Measurements from ENCODE around the gene FBXO5. TPM values are rescaled to one million over a fixed set of nuclear protein-coding genes. Genes with fewer than 3 reads are reported as not detected.

Gene FBXO5
- total and polyA plus RNA-seq, 9 of the 15 experiments (the other 6 are each of a cell fraction or from before 2014, with no cell fraction given): 17.8 to 89.3 (median 62.9) TPM

DNA sequence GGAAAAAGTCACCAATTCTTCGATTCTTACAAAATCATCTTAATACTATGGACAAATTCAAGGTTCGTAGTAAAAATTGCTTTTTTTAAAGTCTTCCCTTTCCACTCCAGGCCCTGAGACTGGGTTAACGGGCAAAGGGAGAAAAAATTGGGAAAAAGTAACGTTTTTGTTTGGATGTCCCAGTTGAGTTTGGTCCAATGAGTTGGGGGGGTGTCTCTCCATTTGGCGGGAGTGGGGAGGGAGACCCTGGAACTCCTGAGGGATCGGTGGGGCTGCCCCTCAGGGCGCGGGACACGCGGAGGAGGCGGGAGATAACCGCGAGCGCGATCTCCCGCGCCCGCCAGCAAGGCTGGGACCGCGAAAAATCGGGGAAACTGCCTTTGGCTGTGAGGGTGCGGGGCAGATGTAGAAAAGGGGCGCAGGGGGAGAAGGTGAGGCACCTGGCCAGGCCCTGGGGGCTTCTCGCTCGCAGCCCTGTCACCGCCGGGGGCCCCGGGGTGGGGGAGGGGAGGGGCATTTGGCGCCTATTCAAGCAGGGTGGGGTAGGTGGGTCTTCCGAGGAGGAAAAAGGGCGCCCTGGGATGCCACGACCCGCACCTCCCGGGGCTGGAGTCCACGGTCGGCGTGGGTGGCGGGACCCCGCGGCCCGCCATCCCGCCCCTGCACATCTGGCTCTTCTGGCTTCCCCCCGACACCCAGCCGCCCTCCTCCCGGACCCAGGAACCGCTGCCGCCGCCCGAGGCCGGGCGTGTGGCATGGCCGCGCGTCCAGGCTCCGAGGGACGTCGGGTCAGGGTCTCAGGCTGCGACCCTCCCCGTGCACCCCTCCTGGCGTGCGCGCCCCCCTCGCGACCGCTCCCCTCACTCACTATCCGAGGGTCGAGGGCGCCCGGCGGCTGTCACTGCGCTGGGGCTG is 595 bp downstream of the FBXO5 start (continued):
- TF ChIP-seq, protein P1, sequence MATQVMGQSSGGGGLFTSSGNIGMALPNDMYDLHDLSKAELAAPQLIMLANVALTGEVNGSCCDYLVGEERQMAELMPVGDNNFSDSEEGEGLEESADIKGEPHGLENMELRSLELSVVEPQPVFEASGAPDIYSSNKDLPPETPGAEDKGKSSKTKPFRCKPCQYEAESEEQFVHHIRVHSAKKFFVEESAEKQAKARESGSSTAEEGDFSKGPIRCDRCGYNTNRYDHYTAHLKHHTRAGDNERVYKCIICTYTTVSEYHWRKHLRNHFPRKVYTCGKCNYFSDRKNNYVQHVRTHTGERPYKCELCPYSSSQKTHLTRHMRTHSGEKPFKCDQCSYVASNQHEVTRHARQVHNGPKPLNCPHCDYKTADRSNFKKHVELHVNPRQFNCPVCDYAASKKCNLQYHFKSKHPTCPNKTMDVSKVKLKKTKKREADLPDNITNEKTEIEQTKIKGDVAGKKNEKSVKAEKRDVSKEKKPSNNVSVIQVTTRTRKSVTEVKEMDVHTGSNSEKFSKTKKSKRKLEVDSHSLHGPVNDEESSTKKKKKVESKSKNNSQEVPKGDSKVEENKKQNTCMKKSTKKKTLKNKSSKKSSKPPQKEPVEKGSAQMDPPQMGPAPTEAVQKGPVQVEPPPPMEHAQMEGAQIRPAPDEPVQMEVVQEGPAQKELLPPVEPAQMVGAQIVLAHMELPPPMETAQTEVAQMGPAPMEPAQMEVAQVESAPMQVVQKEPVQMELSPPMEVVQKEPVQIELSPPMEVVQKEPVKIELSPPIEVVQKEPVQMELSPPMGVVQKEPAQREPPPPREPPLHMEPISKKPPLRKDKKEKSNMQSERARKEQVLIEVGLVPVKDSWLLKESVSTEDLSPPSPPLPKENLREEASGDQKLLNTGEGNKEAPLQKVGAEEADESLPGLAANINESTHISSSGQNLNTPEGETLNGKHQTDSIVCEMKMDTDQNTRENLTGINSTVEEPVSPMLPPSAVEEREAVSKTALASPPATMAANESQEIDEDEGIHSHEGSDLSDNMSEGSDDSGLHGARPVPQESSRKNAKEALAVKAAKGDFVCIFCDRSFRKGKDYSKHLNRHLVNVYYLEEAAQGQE (IDR thresholded peaks at IDR 0.05; ENCODE audit: borderline replicate concordance): no peak
- TF ChIP-seq, protein P1 (CRISPR knock-in tag; IDR thresholded peaks at IDR 0.05; ENCODE audit: low read depth): no peak
- TF ChIP-seq ELF2 (CRISPR knock-in tag; IDR thresholded peaks at IDR 0.05): peak; percentile 61; the same call in 1 of the 2 replicates
- no peak; the same call in 1 of the 2 replicates for TF ChIP-seq ZNF395 (CRISPR knock-in tag; IDR thresholded peaks at IDR 0.05)
- TF ChIP-seq TSHZ1 (CRISPR knock-in tag; IDR thresholded peaks at IDR 0.05): no peak
- no peak for TF ChIP-seq FOXK2 (conservative IDR thresholded peaks at IDR 0.05 in 1 of 2, IDR thresholded peaks at IDR 0.05 in 1 of 2; ENCODE audit: low read depth in 2 of 2)
- TF ChIP-seq, protein P2, sequence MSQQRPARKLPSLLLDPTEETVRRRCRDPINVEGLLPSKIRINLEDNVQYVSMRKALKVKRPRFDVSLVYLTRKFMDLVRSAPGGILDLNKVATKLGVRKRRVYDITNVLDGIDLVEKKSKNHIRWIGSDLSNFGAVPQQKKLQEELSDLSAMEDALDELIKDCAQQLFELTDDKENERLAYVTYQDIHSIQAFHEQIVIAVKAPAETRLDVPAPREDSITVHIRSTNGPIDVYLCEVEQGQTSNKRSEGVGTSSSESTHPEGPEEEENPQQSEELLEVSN (IDR thresholded peaks at IDR 0.05; ENCODE audit: borderline replicate concordance in 1 of 2, extremely low read depth in 1 of 2, insufficient read depth in 1 of 2, insufficient read length in 1 of 2, low read depth in 1 of 2, low read length in 1 of 2, poor library complexity in 1 of 2, severe bottlenecking in 1 of 2): peak; percentile 64 to 89
- TF ChIP-seq MYC (IDR thresholded peaks at IDR 0.05; ENCODE audit: low read depth, low read length): peak; percentile 68; the same call in 1 of the 2 replicates
- no peak for TF ChIP-seq MYC (CRISPR knock-in tag; IDR thresholded peaks at IDR 0.05; ENCODE audit: borderline replicate concordance, low read depth)
- no peak; the same call in 1 of the 2 replicates for TF ChIP-seq GATAD2B (IDR thresholded peaks at IDR 0.05; ENCODE audit: borderline replicate concordance)
